PC-9 (cell line): ENCODE measurements around the gene LRMDA.

Experiments used
- EZH2 ChIP-seq: fragments of 200-600 bp; sonication (generic); IDR thresholded peaks from 2 replicates; pipeline ENCODE4 v1.8.0; 2017; ENCODE audit warnings: antibody characterized with exemption, low read depth
- TF ChIP-seq, protein P1 (sequence below): fragments of 200-600 bp; sonication (generic); conservative IDR thresholded peaks from 2 replicates; pipeline ENCODE4 v1.6.1; 2017; ENCODE audit warnings: mixed run types, antibody characterized with exemption, mild to moderate bottlenecking, moderate library complexity

DNA sequence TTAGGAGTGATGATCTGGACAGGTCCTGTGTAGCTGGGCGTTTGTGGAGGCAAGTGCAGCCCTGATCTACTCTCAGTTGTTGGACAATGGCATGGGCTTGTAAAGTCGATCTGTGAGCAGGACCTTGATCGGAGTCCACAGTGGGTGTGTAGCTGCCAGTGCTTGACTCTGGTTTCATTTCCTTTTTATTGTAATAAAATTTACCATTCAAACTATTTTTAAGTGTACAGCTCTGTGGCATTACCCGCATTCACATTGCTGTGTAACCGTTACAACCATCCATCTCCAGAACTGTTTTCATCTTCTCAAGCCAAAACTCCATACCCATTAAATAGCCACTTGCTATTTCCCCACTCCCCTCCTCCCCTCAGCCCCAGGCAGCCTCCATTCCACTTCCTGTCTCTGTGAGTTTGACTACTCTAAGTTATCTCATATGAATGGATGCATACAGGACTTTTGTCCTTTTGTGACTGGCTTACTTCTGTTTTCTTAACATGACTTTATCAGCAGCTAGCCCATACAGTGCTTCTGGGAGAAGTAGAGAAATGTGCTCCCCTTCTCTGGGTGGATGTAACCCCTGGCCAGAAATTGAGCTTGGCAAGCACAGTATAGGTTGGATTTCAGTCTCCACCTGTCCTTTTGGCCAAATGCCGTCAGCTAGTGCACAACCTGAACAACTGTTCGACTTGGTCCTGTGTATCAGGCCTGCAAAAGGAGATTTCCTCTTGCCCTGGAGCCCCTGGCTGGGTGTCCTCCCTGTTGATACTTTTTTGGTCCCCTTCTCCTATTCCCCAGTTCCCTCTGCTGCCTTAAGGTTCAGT is 180.0 kb downstream of the LRMDA start:
- no peak for TF ChIP-seq EZH2
- TF ChIP-seq, protein P1, sequence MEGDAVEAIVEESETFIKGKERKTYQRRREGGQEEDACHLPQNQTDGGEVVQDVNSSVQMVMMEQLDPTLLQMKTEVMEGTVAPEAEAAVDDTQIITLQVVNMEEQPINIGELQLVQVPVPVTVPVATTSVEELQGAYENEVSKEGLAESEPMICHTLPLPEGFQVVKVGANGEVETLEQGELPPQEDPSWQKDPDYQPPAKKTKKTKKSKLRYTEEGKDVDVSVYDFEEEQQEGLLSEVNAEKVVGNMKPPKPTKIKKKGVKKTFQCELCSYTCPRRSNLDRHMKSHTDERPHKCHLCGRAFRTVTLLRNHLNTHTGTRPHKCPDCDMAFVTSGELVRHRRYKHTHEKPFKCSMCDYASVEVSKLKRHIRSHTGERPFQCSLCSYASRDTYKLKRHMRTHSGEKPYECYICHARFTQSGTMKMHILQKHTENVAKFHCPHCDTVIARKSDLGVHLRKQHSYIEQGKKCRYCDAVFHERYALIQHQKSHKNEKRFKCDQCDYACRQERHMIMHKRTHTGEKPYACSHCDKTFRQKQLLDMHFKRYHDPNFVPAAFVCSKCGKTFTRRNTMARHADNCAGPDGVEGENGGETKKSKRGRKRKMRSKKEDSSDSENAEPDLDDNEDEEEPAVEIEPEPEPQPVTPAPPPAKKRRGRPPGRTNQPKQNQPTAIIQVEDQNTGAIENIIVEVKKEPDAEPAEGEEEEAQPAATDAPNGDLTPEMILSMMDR = no peak
